ENCODE data around the gene ZNF777.
"Not testable (repeated sequence)": the region's sequence is repeated elsewhere in the genome, so short reads cannot be mapped to it uniquely, and the experiment has no call there.

Gene ZNF777

GRCh38 chr7:149460493-149461277 is at the start of gene ZNF777:
Gene ZNF777, minus strand, starts transcription at chr7:149461062. Its CDS starts 5,040 bp downstream, at chr7:149456022.
- DNase-seq (ENCODE audit: low spot score) = peak; percentile 89

DNA sequence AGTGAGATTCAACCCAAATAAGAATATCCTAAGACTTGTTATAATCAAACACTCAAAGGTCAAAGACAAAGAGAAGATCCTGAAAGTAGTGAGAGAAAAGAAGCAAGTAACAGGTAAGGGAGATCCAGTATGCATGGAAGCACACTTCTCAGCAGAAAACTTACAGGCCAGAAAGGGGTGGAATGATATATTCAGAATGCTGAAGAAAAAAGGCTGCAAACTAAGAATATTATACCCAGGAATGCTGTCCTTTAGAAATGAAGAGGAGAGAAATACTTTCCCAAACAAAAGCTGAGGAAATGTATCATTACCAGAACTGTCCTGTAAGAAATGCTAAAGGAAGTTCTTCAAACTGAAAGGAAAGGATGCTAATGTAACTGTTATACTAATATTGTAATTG is 49.4 kb upstream of the ZNF777 start:
- no peak for DNase-seq (ENCODE audit: low spot score)

GRCh38 chr7:149509774-149510173 is 48.9 kb upstream of the ZNF777 start:
- DNase-seq (ENCODE audit: low spot score) = no peak

DNA sequence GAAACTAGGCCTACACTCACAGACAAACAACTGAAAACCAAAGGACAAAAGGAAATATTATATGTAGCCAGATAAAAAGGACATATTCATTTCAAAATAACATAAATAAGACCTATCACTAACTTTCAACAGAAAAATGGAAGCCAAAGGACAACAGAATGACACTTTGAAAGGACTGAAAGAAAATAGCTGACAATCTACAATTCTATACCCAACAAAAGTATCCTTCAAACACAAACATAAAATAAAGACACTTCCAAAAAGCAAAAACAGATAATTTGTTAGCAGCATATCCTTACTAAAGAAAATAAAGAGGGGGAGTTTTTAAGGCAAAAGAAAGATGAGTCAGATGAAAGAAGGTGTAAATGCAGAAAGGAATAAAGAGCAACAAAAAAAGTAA is 44.7 kb upstream of the ZNF777 start:
- DNase-seq (ENCODE audit: low spot score) = no peak

DNA sequence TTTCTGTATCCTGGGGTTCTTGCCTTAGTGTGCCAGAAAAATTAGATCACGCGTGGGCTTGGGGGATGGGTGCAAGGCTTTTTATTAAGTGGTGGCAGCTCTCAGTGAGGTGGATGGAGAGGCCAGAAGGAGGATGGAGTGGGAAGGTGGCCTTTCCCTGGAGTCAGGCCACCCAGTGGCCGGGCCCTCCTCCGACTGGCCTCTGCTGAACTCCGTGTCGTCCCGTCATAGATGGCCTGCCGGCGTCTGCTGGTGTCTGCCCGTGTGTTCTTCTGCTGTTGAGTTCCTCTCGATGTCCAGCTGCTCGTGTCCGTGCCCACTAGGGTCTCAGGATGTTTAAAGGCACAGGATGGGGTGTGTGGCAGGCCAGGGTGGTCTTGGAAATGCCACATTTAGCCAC is 40.8 kb upstream of the ZNF777 start:
- no peak for DNase-seq (ENCODE audit: low spot score)

DNA sequence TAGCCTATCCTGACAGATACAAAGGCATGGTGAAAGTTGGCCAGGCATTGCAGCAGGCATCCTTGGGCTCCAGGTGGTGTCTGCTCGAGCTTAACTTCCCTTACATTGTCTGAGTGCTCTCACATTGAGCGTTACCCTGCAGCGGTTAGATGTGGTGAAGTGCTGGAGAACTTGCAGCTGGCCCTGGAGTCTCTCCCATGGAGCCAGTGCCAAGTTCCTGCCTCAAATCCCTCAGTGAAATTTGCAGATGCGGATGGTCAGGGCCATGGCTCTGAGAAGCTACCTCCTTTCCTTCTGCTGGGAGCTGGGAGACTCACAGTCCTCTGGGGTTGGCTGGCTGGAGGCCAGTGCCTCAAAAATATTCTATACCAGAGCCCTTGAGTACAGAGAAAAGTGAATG is 40.0 kb upstream of the ZNF777 start:
- no peak for DNase-seq (ENCODE audit: low spot score)

DNA sequence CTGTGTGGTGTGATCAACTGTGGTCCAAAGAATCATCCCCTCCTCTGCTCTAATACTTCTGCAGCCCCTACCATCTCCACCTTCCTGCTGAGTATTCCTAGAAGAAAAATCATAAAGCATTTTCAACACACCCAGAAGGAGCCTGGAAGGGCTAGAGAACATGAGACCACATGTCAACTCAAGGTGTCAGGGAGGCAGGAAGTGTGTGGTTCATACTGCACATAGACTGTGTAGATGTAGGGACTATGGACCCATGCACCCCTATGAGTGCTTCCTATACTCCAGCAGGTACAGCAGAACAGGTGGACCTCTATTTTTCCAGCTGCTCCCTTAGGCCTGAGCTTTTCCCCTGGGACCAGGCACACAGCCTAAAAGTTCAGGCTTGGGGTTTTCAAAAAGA is 39.3 kb upstream of the ZNF777 start:
- DNase-seq (ENCODE audit: low spot score) = no peak

DNA sequence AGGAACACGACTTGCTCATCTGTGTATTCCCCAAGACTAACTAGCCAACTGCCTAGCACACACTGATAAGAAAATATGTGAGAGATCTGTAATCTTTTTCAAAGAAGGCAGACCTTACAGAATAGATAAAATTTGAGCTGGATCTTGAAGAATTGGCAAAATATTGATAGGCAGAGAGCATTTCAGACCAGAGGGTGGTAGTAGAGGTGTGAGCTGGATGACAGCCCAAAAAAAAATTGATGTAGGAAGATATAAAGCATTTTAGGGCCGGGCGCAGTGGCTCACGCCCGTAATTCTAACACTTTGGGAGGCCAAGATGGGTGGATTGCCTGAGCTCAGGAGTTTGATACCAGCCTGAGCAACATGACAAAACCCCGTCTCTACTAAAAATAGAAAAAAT is 37.9 kb upstream of the ZNF777 start:
- no peak for DNase-seq (ENCODE audit: low spot score)

GRCh38 chr7:149497467-149498261 is 36.8 kb upstream of the ZNF777 start, which contains the start of gene ZNF746:
Gene ZNF746, minus strand, starts transcription at chr7:149497809. Its CDS starts 273 bp downstream, at chr7:149497536.
- peak; percentile 79 for DNase-seq (ENCODE audit: low spot score)

DNA sequence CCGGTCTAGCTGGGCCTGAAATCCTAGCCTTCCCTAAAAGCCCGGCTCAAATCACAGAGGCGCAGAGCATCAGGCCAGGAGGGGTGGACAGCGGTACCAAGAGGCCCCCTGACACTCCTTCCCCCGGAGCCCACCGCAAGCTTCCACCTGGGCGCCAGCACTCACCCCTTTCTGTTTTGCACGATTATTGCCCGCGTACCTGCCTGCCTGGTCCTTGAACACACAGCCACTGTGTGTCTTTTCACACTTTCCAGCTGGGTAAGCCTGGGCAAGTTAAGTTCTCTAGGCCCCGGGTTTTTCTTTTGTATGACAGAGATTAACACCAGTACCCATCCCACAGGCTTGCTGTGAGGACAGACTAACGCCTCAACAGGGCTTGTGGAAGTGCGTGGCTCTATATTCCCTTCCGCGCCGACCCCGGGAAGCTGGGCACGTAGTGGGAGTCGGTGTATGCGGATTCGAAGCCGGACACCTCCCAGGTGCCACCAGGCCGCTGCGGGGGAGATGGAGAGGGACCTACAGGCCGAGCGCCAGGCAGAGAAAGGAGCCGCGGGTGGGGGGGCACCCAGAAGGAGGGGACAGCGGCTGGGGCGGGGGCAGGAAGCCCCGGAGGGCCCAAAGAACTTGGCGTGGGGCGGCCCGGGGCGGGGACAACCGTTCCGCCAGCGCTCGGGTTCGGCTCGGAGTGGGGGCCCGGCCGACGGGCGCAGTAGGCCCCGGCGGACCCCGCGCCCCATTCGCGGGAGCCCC is 36.0 kb upstream of the ZNF777 start:
- DNase-seq (ENCODE audit: low spot score) = peak; percentile 13

DNA sequence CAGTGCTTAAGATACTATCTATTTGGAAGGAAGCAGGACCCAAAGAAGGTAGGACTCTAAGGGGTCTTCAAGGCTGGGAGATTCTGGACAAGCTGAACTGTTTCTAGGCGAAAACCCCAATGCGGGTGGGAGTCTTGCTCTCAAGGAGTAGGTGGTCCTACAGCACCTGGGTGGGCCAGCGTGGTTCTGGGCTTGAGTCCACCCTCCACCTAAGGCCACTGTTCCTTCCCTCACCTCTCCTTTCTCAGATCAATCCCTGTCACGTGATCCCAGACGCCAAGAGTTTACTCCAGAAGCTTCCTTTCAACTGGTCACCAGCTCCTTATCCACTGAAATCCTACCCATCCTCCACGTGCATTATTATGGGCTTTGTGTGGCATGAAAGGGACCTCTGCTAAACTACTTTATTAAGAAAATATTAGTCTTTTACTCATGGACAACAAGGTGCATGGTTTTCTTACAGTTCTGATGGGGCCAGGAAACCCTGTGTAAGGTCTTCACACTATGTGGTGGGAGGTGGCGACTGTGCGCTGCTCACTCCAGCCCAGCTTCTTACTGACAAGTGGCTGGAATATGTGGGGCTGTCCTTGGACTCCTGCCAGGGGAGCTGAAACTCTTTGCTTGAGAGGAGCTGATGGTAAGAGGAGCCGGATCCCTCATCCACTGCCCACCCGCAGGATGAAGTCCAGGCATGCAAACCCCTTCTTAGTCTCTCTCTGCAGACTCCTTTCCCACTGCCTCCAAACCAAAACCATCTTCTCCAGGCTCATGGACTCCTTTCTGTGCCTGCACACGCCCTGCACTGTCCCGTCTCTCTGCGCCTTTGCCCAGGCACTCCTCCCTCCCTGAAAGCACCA is 35.2 kb upstream of the ZNF777 start:
- DNase-seq (ENCODE audit: low spot score) = no peak

GRCh38 chr7:149494738-149495368 is 34.0 kb upstream of the ZNF777 start:
- DNase-seq (ENCODE audit: low spot score) = no peak

- not testable (repeated sequence) for DNase-seq (ENCODE audit: low spot score)
These were observed 33.1 kb upstream of the ZNF777 start for GRCh38 chr7:149493975-149494374.

- no peak for DNase-seq (ENCODE audit: low spot score)
These were observed 32.5 kb upstream of the ZNF777 start for GRCh38 chr7:149493366-149493765.

- DNase-seq (ENCODE audit: low spot score) = no peak
These were observed 29.4 kb upstream of the ZNF777 start for GRCh38 chr7:149490083-149490760.

- no peak for DNase-seq (ENCODE audit: low spot score)
These were observed 28.6 kb upstream of the ZNF777 start for GRCh38 chr7:149489391-149490024.

DNA sequence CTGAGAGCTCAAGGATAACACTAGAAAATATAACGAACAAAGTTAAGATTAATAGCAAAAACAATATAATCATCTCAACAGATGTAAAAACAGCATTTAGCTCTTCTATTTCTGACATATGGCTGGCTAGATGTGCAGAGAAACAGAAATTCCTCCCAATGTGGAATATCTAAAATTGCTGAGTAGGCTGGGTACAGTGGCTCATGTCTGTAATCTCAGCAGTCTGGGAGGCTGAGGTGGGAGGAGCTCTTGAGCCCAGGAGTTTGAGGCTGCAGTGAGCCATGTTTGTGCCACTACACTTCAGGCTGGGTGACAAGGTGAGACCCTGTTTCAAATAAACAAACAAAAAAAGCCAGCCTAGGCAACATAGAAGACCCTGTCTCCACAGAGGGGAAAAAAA is 18.7 kb upstream of the ZNF777 start:
- no peak for DNase-seq (ENCODE audit: low spot score)

DNA sequence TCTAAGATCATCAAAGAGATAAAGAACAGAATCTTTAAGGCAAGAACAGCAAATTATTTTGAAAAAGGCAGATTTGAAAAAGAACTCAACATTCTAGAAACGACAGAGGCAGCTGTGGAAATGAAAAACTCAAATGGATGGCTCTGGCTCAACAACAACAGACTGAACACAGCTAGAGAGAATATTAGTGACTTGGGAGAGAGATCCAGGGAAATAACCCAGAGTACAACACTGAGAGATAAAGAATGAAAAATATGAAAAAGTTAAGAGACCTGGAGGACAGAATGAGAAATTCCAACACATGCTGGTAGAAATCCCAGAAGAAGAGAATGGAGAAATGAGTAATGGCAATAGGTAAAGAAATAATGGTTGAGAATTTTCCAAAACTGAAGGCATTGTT is 17.9 kb upstream of the ZNF777 start:
- no peak for DNase-seq (ENCODE audit: low spot score)

GRCh38 chr7:149477494-149478443 is 16.9 kb upstream of the ZNF777 start:
- no peak for DNase-seq (ENCODE audit: low spot score)

Measured in SW480 (cell line).